GM19351 (cell line): ENCODE results near the gene CHTOP.
"Not testable (repeated sequence)": the region's sequence is repeated elsewhere in the genome, so short reads cannot be mapped to it uniquely, and the experiment has no call there.

Experiments used
- ATAC-seq: cut with Tn5 transposase; IDR thresholded peaks from one replicate; pipeline ENCODE4 v1.9.1; 2021; ENCODE audit warnings: mild to moderate bottlenecking, moderate library complexity; ENCODE audit not compliant: unreplicated experiment

The CHTOP gene, protein sequence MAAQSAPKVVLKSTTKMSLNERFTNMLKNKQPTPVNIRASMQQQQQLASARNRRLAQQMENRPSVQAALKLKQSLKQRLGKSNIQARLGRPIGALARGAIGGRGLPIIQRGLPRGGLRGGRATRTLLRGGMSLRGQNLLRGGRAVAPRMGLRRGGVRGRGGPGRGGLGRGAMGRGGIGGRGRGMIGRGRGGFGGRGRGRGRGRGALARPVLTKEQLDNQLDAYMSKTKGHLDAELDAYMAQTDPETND

DNA sequence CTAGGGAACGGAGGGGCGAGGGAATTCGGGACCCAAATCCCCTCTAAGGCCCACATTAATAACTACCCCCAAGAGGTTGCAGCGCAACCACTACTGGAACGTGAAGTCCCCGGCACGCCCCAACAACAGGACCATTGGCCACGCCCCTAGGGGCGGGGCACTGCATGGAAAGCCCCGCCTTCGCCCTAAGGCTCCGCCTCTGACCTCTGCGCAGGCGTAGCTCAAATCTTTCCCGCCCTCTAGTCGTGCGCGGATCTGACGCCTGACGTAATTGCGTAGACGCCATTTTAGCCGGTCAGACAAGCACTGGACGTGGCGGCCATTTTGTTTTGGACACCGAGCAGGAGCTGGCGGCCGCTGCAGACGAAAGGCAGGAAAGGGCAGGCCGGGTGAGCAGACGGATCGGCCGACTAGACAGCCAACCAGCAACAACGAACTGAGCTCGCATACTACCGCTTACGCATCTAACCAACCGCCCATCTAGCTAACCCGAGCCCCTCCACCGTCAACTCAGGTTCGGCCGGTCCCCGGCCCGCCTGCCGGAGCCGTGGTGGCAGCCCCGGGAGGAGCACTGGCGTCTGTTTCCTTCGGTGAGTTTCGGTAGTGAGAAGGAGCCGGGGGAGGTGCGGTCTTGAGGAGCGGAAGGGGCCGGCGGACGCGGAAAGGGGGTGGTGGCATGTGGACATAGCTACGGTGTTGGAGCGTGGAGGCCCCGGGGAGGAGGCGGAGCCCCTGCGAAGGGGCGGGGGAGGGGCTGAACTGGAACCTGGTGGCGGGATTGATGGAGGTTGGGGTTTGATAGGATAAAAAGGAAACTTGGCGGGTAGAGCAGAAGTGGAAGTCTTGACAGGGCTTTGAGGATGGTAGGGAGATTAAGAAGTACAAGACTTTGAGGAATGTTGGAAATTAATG lies at the start of gene CHTOP:
Gene CHTOP, plus strand, starts transcription at position 313 of the 912 bp plus-strand sequence. CDS start 2,523 bp downstream, outside the sequence.
- peak; percentile 87 for ATAC-seq

- no peak for ATAC-seq
Observed at GRCh38 chr1:153585006-153585405, 48.9 kb upstream of the CHTOP start.

DNA sequence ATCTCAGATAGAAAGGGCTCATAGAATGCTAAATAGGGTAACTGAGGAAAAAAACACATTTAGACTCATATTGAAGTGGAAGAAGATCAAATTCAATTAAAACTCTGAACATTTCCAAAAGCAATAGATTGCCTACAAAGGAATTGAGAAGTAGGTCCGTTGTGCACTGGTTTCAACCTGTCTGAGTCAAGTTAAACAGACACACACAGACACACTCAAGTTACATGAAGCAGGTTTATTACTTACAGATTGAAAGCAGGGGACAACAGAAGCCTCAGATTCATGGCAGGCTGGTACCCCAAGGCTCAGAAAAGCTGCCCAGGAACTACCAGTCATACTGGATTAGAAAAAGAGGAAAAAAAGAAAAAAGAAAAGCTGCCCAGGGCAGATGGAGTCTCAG lies 47.5 kb upstream of the CHTOP start:
- ATAC-seq: no peak

GRCh38 chr1:153587314-153587713 lies 46.6 kb upstream of the CHTOP start:
- ATAC-seq: no peak

GRCh38 chr1:153588033-153588432 lies 45.8 kb upstream of the CHTOP start:
- ATAC-seq: not testable (repeated sequence)

- ATAC-seq: no peak
Observed at GRCh38 chr1:153588482-153588881, 45.4 kb upstream of the CHTOP start.

- ATAC-seq: no peak
Observed at GRCh38 chr1:153592748-153593147, 41.1 kb upstream of the CHTOP start.

- ATAC-seq: no peak
Observed at GRCh38 chr1:153597206-153597605, 36.7 kb upstream of the CHTOP start.

DNA sequence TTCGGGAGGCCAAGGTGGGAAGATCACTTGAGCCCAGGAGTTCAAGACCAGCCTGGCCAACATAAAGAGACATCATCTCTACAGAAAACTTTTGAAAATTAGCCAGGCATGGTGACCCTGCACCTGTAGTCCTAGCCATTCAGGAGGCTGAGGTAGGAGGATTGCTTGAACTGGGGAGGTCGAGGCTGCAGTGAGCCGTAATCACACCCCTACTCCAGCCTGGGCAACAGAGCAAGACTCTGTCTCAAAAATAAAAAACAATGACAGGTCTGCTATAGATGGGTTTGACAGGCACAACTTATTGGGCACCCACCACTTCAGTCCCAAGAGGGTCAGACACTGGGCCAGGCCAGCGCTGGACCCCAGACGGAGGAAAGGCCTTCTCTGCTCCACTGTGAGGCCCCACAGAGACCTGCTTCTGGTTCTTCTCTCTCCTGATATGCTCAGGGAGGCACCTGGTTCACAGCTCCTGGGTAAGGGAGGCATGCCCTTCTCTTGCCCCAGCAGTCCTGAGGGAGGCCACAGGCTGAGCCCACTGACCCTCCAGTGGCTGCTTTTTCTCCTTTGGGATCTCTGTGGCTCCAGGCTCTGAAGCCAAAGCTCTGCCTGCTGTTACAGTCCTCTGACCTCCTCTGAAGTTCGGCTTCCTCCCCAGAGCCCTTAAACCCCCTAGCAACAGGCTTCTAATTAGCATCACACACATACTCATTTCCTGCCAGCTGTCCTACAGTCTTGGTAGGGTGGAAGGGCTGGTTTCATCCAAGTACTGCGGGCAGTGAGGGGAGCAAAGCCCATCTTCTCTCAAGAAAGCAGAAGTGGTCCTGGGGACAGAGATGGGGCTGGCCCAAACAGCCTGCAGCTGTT lies 35.3 kb upstream of the CHTOP start:
- ATAC-seq: peak; percentile 96

- no peak for ATAC-seq
Observed at GRCh38 chr1:153599847-153600246, 34.0 kb upstream of the CHTOP start.

- no peak for ATAC-seq
Observed at GRCh38 chr1:153602749-153603148, 31.1 kb upstream of the CHTOP start.

GRCh38 chr1:153606194-153606593 lies 27.7 kb upstream of the CHTOP start:
- no peak for ATAC-seq

- ATAC-seq: no peak
Observed at GRCh38 chr1:153607381-153607780, 26.5 kb upstream of the CHTOP start.

DNA sequence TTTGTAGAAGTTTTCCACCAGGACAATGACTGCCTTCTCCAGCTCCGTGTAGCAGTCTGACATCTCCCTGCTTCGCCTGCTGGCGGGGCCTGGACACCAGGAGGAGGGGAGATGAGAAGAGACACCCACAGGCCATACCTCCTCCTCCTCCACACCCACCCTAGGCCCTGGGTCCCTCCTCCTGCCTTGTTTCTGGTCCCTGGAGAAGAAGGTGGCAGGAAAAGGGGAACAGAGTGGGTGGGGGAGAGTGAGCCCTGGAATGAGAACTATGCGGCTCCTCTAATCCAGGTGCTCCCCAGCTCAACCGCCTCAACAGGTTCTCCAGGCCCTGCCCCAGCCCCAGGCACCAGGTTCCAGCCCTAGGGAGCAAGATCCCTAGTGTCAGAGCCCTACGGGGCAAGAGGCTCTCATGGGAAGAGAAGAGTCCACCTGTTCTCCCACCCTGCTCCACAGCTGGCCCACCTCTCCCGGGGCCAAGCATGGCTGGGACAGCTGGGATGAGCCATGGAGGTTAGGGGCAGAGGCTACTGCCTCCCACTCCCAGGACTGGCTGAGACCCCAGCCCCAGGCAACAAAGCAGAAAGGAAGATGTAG lies 25.7 kb upstream of the CHTOP start:
- ATAC-seq: no peak

DNA sequence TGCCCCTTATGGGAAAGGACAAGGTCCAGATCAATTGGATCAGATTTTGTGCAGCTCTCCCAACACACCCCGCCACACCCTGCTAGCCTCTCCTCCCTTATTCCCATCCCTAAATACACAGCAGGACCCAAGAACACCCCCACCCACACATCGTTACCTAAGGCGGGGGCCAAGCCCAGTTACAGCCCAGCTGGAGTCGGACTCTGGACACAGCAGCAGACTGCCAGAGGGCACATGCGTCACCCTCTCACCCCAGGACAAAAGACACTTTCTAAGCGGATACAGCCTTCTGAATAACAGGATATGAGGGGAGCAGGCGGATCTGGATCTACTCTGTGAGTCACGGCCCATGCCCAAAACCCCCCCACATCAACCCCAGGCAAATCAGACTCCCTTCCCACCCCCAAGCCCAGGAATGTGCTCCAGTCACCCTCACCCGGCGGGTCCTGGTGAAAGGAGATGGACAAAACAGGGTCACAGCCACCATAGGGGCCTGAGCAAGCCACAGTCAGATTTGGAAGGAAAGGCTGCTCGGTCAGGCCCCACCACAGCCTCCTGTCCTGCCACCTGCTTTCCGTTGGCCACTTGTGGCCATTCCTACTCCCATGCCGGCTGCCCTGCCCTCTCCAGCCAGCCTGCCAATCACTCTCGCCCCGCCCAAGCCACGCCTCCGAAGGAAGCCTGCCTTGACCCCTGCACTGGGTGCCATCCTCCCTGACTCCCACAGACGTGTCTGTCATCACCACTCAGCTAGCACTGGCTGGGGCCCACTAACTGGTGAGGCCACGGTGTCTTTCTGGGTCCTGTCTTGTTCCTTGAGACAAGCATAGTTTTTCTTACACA lies 24.9 kb upstream of the CHTOP start:
- no peak for ATAC-seq

DNA sequence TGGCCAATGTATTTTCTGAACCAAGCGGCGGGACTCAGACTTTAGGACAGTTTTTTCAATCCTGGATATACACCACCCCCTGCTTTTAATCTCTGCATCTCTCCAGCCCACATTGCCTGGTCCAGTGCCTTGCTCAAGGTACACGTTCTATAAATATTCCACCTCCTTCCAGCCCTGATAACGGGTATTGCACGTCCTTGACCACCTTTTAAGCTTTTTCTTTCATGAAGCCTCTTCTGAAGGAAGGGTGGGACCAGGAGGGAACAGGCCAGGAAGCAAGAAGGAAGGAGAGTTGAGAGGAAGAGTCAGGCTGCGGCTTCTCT lies 24.3 kb upstream of the CHTOP start:
- ATAC-seq: no peak

DNA sequence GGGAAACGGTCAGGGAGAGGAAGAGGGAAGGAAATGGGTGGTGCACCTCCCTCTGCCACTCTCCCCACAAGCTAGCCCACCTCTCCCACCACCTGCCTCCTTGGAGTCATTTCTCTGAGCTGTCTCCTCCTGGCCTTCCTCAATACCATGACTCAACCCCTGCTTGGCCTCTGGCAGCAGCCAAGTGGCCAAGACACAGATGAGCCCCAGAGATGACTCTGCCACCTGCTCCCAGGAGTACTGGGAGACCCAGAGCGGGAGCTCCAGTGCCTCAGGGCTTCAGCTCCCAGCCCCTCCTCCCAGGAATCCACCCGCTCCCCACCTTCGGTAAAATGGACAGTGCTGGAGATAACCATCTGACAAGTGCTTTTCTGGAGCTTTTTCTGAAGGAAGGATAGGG lies 23.5 kb upstream of the CHTOP start:
- no peak for ATAC-seq

DNA sequence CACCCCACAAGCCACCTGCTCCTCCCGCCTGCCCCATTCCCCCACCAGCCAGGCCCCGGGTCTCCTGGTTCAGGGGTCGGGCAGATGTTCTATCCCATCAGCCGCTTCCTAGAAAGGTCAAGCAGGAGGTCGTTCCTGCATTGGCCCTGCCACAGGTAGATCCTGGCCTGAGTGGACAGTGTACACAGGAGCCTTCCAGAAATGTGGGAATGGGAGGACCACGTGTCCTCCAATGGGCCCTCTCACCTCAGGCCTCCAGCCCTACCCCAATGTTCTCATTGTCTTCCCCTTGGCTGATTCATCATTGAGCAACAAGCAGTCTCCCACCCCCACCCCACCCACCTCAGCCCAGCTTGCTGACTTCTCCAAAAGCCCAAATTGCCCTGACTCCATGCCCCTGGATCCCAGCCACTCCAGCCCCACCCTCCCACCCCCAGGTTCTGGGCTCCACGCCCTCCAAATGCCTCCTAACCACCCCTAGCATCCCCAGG lies 23.0 kb upstream of the CHTOP start:
- no peak for ATAC-seq

GRCh38 chr1:153611356-153611755 lies 22.5 kb upstream of the CHTOP start:
- no peak for ATAC-seq
